ENCODE data around the gene SLX9.

DNA sequence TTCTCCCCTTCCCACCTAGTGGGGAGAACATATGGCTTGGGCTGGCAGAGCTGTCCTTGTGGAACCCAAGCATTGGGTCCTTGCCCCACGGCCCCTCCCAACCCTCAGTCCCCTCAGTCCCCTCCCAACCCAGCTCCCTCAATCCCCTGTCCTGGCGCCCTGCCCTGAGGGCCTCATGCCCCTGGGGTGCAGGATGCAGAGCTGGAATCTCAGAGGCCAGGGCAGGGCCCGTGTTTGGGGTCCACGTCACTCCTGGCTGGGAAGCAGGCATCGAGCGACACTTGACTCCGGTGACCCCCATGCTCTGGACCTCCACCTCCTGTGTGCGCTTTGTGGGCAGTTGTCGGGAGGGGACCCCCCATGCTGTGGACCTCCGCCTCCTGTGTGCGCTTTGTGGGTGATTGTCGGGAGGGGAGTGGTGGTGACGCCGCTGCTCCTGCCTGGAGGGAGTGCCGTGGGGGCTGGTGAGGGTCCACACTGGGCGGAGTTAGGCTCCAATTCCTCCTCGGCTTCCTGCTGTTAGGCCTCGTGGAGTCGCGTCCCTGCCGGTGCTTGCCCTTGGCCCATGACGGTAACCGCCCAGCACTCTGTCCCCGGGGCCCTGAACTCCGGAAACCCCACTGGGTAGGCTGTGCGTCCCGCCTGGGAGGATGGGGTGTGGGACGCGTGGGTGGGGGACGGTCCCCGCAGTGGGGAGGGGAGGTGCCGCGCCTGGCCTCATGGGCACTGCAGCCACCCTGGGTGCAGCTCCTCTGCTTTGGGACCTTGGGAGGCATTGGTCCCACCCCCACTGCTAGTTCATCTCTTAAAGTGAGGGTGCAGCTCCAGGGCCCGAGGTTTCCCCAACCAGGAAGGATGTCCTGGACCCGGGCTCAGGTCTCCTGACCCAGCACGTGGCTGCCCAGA lies 31.2 kb downstream of the SLX9 start:
- TF ChIP-seq ARNT (IDR thresholded peaks at IDR 0.05) (no peak), ZNF384 (IDR thresholded peaks at IDR 0.05) (no peak), SP1 (IDR thresholded peaks at IDR 0.05) (no peak), LEF1 (IDR thresholded peaks at IDR 0.05; ENCODE audit: borderline replicate concordance) (no peak), HDGF (IDR thresholded peaks at IDR 0.05; ENCODE audit: borderline replicate concordance) (no peak), TARDBP (IDR thresholded peaks at IDR 0.05) (no peak), BHLHE40 (IDR thresholded peaks at IDR 0.05; ENCODE audit: borderline replicate concordance) (no peak), FOXA1 (IDR thresholded peaks at IDR 0.05) (no peak), FOXM1 (IDR thresholded peaks at IDR 0.05; ENCODE audit: borderline replicate concordance) (no peak), ELF4 (IDR thresholded peaks at IDR 0.05) (no peak), SUZ12 (IDR thresholded peaks at IDR 0.05) (no peak), NFRKB (IDR thresholded peaks at IDR 0.05) (no peak)
